Measurements from ENCODE around the gene KCTD16. TPM values are rescaled to one million over a fixed set of nuclear protein-coding genes. Genes with fewer than 3 reads are reported as not detected.

KCTD16 gene
- total and polyA plus RNA-seq, 2 experiments from 2014 or later, result 0.02 to 0.76 TPM

DNA sequence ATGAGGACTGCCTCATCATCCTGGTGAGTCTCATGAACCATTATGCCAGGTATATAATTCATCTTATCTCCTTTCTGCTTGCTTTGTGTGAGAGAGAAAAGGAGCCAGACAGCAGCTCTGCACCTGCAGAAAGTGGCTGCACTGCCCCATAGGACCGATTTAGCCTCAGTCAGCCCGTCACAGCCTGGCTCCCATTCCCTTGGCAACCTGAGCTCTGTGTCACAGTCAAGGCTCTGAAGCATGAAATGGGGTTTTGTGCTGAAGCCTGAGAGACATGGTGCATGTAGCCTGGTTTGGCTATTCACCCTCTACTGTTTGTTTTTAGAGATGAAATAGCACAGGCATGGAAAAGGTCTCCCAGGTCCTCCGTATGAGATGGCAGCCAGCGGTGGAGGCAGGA lies 198.3 kb downstream of the KCTD16 start:
- no peak overlapping the region for H3K4me3 Mint-ChIP-seq
- no peak for TF ChIP-seq EZH2 (IDR thresholded peaks at IDR 0.05; ENCODE audit: low read depth, unreplicated experiment)
- H4K20me1 ChIP-seq (replicated peaks; ENCODE audit: insufficient read depth), result no peaks in the 10 kb centered on the region
- no peak overlapping the region for H3K4me2 ChIP-seq
- no peak overlapping the region for H3K4me3 ChIP-seq
- H2AFZ ChIP-seq, result no peak overlapping the region
- ATAC-seq (no peak), DNase-seq (ENCODE audit: low spot score) (no peak)
- H3K79me2 ChIP-seq (replicated peaks; ENCODE audit: insufficient read depth), result no peaks in the 10 kb centered on the region
- no peaks in the 10 kb centered on the region for H3K9me2 ChIP-seq (ENCODE audit: insufficient read depth)
- H3K9me3 Mint-ChIP-seq, result no peaks in the 10 kb centered on the region
- H3K27ac ChIP-seq (ENCODE audit: low read depth), result no peak overlapping the region
- H3K27me3 Mint-ChIP-seq (ENCODE audit: insufficient read depth, low read depth, poor library complexity), result peaks cover 3% of the 10 kb centered on the region
- no peak overlapping the region for H3K27ac Mint-ChIP-seq
- no peaks in the 10 kb centered on the region for H3K27me3 ChIP-seq (ENCODE audit: insufficient read depth)
- H3K4me1 ChIP-seq (ENCODE audit: insufficient read depth), result peaks cover 4% of the 10 kb centered on the region; the same call in 1 of the 2 replicates
- peaks cover 8% of the 10 kb centered on the region for H3K4me1 Mint-ChIP-seq
- no peaks in the 10 kb centered on the region for H3K36me3 Mint-ChIP-seq (ENCODE audit: low read depth)
- no peaks in the 10 kb centered on the region for H3K36me3 ChIP-seq (ENCODE audit: insufficient read depth)
- H3F3A ChIP-seq (replicated peaks; ENCODE audit: low read depth), result no peaks in the 10 kb centered on the region

- Histone ChIP-seq H2AFZ (no peak overlapping the region), H3F3A (replicated peaks; ENCODE audit: low read depth) (no peaks in the 10 kb centered on the region), H4K20me1 (replicated peaks; ENCODE audit: insufficient read depth) (no peaks in the 10 kb centered on the region), H3K27me3 (ENCODE audit: insufficient read depth) (no peaks in the 10 kb centered on the region), H3K27ac (ENCODE audit: low read depth) (no peak overlapping the region), H3K79me2 (replicated peaks; ENCODE audit: insufficient read depth) (no peaks in the 10 kb centered on the region), H3K9me2 (ENCODE audit: insufficient read depth) (no peaks in the 10 kb centered on the region), H3K4me2 (no peak overlapping the region), H3K4me3 (no peak overlapping the region), H3K36me3 (ENCODE audit: insufficient read depth) (no peaks in the 10 kb centered on the region), H3K4me1 (ENCODE audit: insufficient read depth) (peaks cover 4% of the 10 kb centered on the region; the same call in 1 of the 2 replicates)
- no peak for DNase-seq (ENCODE audit: low spot score)
- Mint-ChIP-seq H3K27ac (no peak overlapping the region), H3K9me3 (no peaks in the 10 kb centered on the region), H3K36me3 (ENCODE audit: low read depth) (no peaks in the 10 kb centered on the region), H3K27me3 (ENCODE audit: insufficient read depth, low read depth, poor library complexity) (peaks cover 3% of the 10 kb centered on the region), H3K4me1 (peaks cover 8% of the 10 kb centered on the region), H3K4me3 (no peak overlapping the region)
- no peak for ATAC-seq
- TF ChIP-seq STAT1 (IDR thresholded peaks at IDR 0.05; ENCODE audit: unreplicated experiment) (no peak), EZH2phosphoT487 (IDR thresholded peaks at IDR 0.05; ENCODE audit: unreplicated experiment) (no peak), REST (IDR thresholded peaks at IDR 0.05; ENCODE audit: unreplicated experiment) (no peak), JUNB (IDR thresholded peaks at IDR 0.05; ENCODE audit: unreplicated experiment) (no peak), ZNF331 (CRISPR knock-in tag; IDR thresholded peaks at IDR 0.05; ENCODE audit: low read depth) (no peak), CREB1 (CRISPR knock-in tag; IDR thresholded peaks at IDR 0.05; ENCODE audit: low read depth) (no peak), EZH2 (IDR thresholded peaks at IDR 0.05; ENCODE audit: low read depth, unreplicated experiment) (no peak)
- TF ChIP-seq, protein P1, sequence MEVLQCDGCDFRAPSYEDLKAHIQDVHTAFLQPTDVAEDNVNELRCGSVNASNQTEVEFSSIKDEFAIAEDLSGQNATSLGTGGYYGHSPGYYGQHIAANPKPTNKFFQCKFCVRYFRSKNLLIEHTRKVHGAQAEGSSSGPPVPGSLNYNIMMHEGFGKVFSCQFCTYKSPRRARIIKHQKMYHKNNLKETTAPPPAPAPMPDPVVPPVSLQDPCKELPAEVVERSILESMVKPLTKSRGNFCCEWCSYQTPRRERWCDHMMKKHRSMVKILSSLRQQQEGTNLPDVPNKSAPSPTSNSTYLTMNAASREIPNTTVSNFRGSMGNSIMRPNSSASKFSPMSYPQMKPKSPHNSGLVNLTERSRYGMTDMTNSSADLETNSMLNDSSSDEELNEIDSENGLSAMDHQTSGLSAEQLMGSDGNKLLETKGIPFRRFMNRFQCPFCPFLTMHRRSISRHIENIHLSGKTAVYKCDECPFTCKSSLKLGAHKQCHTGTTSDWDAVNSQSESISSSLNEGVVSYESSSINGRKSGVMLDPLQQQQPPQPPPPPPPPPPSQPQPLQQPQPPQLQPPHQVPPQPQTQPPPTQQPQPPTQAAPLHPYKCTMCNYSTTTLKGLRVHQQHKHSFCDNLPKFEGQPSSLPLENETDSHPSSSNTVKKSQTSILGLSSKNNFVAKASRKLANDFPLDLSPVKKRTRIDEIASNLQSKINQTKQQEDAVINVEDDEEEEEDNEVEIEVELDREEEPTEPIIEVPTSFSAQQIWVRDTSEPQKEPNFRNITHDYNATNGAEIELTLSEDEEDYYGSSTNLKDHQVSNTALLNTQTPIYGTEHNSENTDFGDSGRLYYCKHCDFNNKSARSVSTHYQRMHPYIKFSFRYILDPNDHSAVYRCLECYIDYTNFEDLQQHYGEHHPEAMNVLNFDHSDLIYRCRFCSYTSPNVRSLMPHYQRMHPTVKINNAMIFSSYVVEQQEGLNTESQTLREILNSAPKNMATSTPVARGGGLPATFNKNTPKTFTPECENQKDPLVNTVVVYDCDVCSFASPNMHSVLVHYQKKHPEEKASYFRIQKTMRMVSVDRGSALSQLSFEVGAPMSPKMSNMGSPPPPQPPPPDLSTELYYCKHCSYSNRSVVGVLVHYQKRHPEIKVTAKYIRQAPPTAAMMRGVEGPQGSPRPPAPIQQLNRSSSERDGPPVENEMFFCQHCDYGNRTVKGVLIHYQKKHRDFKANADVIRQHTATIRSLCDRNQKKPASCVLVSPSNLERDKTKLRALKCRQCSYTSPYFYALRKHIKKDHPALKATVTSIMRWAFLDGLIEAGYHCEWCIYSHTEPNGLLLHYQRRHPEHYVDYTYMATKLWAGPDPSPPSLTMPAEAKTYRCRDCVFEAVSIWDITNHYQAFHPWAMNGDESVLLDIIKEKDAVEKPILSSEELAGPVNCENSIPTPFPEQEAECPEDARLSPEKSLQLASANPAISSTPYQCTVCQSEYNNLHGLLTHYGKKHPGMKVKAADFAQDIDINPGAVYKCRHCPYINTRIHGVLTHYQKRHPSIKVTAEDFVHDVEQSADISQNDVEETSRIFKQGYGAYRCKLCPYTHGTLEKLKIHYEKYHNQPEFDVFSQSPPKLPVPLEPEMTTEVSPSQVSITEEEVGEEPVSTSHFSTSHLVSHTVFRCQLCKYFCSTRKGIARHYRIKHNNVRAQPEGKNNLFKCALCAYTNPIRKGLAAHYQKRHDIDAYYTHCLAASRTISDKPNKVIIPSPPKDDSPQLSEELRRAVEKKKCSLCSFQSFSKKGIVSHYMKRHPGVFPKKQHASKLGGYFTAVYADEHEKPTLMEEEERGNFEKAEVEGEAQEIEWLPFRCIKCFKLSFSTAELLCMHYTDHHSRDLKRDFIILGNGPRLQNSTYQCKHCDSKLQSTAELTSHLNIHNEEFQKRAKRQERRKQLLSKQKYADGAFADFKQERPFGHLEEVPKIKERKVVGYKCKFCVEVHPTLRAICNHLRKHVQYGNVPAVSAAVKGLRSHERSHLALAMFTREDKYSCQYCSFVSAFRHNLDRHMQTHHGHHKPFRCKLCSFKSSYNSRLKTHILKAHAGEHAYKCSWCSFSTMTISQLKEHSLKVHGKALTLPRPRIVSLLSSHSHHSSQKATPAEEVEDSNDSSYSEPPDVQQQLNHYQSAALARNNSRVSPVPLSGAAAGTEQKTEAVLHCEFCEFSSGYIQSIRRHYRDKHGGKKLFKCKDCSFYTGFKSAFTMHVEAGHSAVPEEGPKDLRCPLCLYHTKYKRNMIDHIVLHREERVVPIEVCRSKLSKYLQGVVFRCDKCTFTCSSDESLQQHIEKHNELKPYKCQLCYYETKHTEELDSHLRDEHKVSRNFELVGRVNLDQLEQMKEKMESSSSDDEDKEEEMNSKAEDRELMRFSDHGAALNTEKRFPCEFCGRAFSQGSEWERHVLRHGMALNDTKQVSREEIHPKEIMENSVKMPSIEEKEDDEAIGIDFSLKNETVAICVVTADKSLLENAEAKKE (CRISPR knock-in tag; IDR thresholded peaks at IDR 0.05), result no peak
- TF ChIP-seq, protein P2, sequence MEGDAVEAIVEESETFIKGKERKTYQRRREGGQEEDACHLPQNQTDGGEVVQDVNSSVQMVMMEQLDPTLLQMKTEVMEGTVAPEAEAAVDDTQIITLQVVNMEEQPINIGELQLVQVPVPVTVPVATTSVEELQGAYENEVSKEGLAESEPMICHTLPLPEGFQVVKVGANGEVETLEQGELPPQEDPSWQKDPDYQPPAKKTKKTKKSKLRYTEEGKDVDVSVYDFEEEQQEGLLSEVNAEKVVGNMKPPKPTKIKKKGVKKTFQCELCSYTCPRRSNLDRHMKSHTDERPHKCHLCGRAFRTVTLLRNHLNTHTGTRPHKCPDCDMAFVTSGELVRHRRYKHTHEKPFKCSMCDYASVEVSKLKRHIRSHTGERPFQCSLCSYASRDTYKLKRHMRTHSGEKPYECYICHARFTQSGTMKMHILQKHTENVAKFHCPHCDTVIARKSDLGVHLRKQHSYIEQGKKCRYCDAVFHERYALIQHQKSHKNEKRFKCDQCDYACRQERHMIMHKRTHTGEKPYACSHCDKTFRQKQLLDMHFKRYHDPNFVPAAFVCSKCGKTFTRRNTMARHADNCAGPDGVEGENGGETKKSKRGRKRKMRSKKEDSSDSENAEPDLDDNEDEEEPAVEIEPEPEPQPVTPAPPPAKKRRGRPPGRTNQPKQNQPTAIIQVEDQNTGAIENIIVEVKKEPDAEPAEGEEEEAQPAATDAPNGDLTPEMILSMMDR (conservative IDR thresholded peaks at IDR 0.05; ENCODE audit: low read depth in 2 of 2), result no peak
These were observed 199.6 kb downstream of the KCTD16 start for GRCh38 chr5:144370273-144370672.
